Trophoblast cell (in vitro differentiated cells and primary cell): ENCODE data around the gene TEAD1.

Experiments used
- DNase-seq, 2 donors: peaks; one replicate each; pipeline ENCODE4 v3.0.0-alpha.2; 2016
- H2AFZ ChIP-seq: 2 replicates; pipeline ENCODE4 v1.6.1; 2013; ENCODE audit warnings: low read length, moderate library complexity, mild to moderate bottlenecking; ENCODE audit not compliant: insufficient read depth, poor library complexity
- H2AK5ac ChIP-seq: 2 replicates; pipeline ENCODE4 v1.6.1; 2013; ENCODE audit warnings: mild to moderate bottlenecking, low read length
- H2BK120ac ChIP-seq: 2 replicates; pipeline ENCODE4 v1.6.1; 2013; ENCODE audit warnings: low read length, mild to moderate bottlenecking, moderate library complexity; ENCODE audit not compliant: insufficient read depth, poor library complexity
- H2BK12ac ChIP-seq: 2 replicates; pipeline ENCODE4 v1.6.1; 2013; ENCODE audit warnings: mild to moderate bottlenecking, low read length, moderate library complexity
- H2BK5ac ChIP-seq: 2 replicates; pipeline ENCODE4 v1.6.1; 2013; ENCODE audit warnings: low read length, low read depth, moderate library complexity, mild to moderate bottlenecking; ENCODE audit not compliant: poor library complexity
- H3K14ac ChIP-seq: 2 replicates; pipeline ENCODE4 v1.6.1; 2013; ENCODE audit warnings: mild to moderate bottlenecking, low read length
- H3K18ac ChIP-seq: 2 replicates; pipeline ENCODE4 v1.6.1; 2013; ENCODE audit warnings: mild to moderate bottlenecking, low read length
- H3K23ac ChIP-seq: 2 replicates; pipeline ENCODE4 v1.6.1; 2013; ENCODE audit warnings: low read length
- H3K27ac ChIP-seq: 2 replicates; pipeline ENCODE4 v1.5.1; 2013; ENCODE audit warnings: low read depth, mild to moderate bottlenecking, inconsistent platforms, low read length, moderate library complexity
- H3K27me3 ChIP-seq: 2 replicates; pipeline ENCODE4 v1.6.1; 2013; ENCODE audit warnings: inconsistent platforms, mild to moderate bottlenecking, low read length, moderate library complexity; ENCODE audit not compliant: insufficient read depth
- H3K36me3 ChIP-seq, 2 experiments: 1 replicate in 1 of 2; 2 replicates in 1 of 2; pipeline ENCODE4 v1.6.1; 2013; ENCODE audit warnings: low read length in 2 of 2, mild to moderate bottlenecking in 2 of 2, moderate library complexity in 1 of 2; ENCODE audit not compliant: insufficient read depth in 2 of 2, control insufficient read depth in 1 of 2
- H3K4ac ChIP-seq: 2 replicates; pipeline ENCODE4 v1.6.1; 2013; ENCODE audit warnings: low read depth, mild to moderate bottlenecking, low read length, moderate library complexity
- H3K4me1 ChIP-seq, 2 experiments: 1 replicate in 1 of 2; 2 replicates in 1 of 2; pipeline ENCODE4 v1.6.1; 2013; ENCODE audit warnings: low read length in 2 of 2, mild to moderate bottlenecking in 2 of 2, moderate library complexity in 1 of 2; ENCODE audit not compliant: insufficient read depth in 2 of 2, control insufficient read depth in 1 of 2
- H3K4me2 ChIP-seq: 2 replicates; pipeline ENCODE4 v1.6.1; 2013; ENCODE audit warnings: inconsistent platforms, mild to moderate bottlenecking, low read length, moderate library complexity
- H3K4me3 ChIP-seq: 2 replicates; pipeline ENCODE4 v1.5.1; 2013; ENCODE audit warnings: mild to moderate bottlenecking, low read depth, low read length, inconsistent platforms
- H3K79me1 ChIP-seq: one replicate; pipeline ENCODE4 v1.6.1; 2013; ENCODE audit warnings: low read length
- H3K79me2 ChIP-seq: 2 replicates; pipeline ENCODE4 v1.6.1; 2013; ENCODE audit warnings: low read length, mild to moderate bottlenecking; ENCODE audit not compliant: control insufficient read depth, insufficient read depth, poor library complexity
- H3K9ac ChIP-seq: 2 replicates; pipeline ENCODE4 v1.6.1; 2013; ENCODE audit warnings: mild to moderate bottlenecking, low read length
- H3K9me3 ChIP-seq: 2 replicates; pipeline ENCODE4 v1.6.1; 2013; ENCODE audit warnings: low read depth, mild to moderate bottlenecking, control low read depth, inconsistent platforms, low read length; ENCODE audit not compliant: insufficient read depth
- H4K12ac ChIP-seq: 2 replicates; pipeline ENCODE4 v1.6.1; 2013; ENCODE audit warnings: low read depth, mild to moderate bottlenecking, low read length, moderate library complexity
- H4K8ac ChIP-seq: 2 replicates; pipeline ENCODE4 v1.6.1; 2013; ENCODE audit warnings: low read depth, mild to moderate bottlenecking, low read length, moderate library complexity
- H4K91ac ChIP-seq: one replicate; pipeline ENCODE4 v1.6.1; 2013; ENCODE audit warnings: low read depth, mild to moderate bottlenecking, low read length, moderate library complexity
- WGBS: extraction: QIAGEN DNeasy Blood & Tissue Kit; methylation state at CpG from one replicate; pipeline ENCODE4 v1.1.7; 2013; ENCODE audit warnings: missing lambda C conversion rate; ENCODE audit not compliant: insufficient read length, insufficient coverage; ENCODE audit errors: extremely low coverage; 5-methylcytosine and 5-hydroxymethylcytosine counted together

TEAD1 gene

GRCh38 chr11:12785901-12786300, 111.7 kb downstream of the TEAD1 start:
- Histone ChIP-seq H3K9ac (no peak overlapping the region), H3K36me3 (peaks cover 2 to 5% of the 10 kb centered on the region in 2 experiments), H3K4me3 (no peak overlapping the region), H3K27me3 (no peaks in the 10 kb centered on the region), H2BK5ac (no peak overlapping the region), H4K8ac (no peak overlapping the region), H3K4me2 (no peak overlapping the region), H3K9me3 (no peaks in the 10 kb centered on the region), H2AFZ (no peak overlapping the region), H3K79me1 (peaks cover 2% of the 10 kb centered on the region), H3K14ac (no peak overlapping the region), H4K91ac (no peak overlapping the region), H3K4me1 (peaks cover 13 to 27% of the 10 kb centered on the region in 2 experiments), H4K12ac (no peak overlapping the region), H3K18ac (peak overlapping the region; percentile 79), H2BK12ac (no peak overlapping the region), H3K4ac (peak overlapping the region; percentile 84), H2BK120ac (no peak overlapping the region), H3K27ac (no peak overlapping the region), H3K79me2 (peaks cover 10% of the 10 kb centered on the region), H2AK5ac (no peak overlapping the region), H3K23ac (no peak overlapping the region)
- no CpG with 5 or more reads among the region's 5 CpGs for whole genome bisulfite sequencing
- DNase-seq: no peak

DNA sequence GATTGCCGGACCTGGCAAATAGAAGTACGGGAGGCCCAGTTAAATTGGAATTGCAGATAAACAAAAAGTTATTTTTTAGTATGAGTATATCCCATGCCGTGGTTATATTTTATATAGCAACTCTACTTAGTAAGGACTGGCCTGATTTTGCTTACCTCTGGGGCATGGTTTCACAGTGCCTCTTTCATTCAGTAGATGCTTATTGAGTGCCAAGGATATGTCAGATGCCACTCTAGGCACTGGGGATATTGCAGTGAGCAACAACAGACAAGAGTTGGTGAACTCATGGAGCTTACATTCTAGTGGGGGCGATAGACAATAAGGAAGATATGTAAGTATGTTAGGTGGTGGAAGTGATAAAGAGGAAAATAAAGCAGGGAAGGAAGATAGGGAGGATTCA, 112.2 kb downstream of the TEAD1 start:
- no peaks in the 10 kb centered on the region for H3K9me3 ChIP-seq
- no peak overlapping the region for H2BK12ac ChIP-seq
- no peak overlapping the region for H2BK5ac ChIP-seq
- H4K8ac ChIP-seq: no peak overlapping the region
- H2AFZ ChIP-seq: no peak overlapping the region
- H3K79me2 ChIP-seq: peaks cover 10% of the 10 kb centered on the region
- no peak overlapping the region for H3K9ac ChIP-seq
- no peak overlapping the region for H2AK5ac ChIP-seq
- no peak overlapping the region for H3K27ac ChIP-seq
- no peak for DNase-seq
- H3K27me3 ChIP-seq: no peaks in the 10 kb centered on the region
- WGBS: no CpG with 5 or more reads among the region's 4 CpGs
- H3K18ac ChIP-seq: no peak overlapping the region
- no peak overlapping the region for H3K14ac ChIP-seq
- H3K23ac ChIP-seq: no peak overlapping the region
- no peak overlapping the region for H3K4me2 ChIP-seq
- no peak overlapping the region for H4K12ac ChIP-seq
- H3K79me1 ChIP-seq: peaks cover 2% of the 10 kb centered on the region
- H4K91ac ChIP-seq: no peak overlapping the region
- H3K4me1 ChIP-seq: peaks cover 13 to 27% of the 10 kb centered on the region in 2 experiments
- H3K4me3 ChIP-seq: no peak overlapping the region
- H2BK120ac ChIP-seq: no peak overlapping the region
- peaks cover 2 to 5% of the 10 kb centered on the region in 2 experiments for H3K36me3 ChIP-seq
- H3K4ac ChIP-seq: no peak overlapping the region

DNA sequence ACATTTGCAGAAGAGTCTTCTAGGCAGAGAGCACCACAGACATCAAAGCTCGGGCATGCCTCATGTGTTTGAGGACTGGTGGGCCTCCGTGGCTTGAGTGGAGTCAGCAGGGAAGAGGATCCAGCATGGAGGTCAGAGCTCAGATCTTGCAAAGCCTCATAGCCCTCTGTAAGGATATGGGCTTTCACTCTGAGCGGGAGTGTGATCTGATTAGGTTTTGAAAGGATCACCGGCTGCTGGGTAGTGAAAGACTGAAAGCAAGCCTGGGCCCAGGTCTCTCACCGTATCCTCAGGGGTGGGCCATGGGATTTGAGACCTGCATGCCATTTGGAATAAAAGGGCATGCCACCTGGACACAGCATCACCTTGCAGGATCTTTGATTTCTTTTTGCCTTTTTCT, 112.7 kb downstream of the TEAD1 start:
- Histone ChIP-seq H3K14ac (no peak overlapping the region), H3K18ac (no peak overlapping the region), H3K4ac (no peak overlapping the region), H3K27ac (no peak overlapping the region), H3K36me3 (peaks cover 2 to 5% of the 10 kb centered on the region in 2 experiments), H4K12ac (no peak overlapping the region), H2BK12ac (no peak overlapping the region), H2AFZ (no peak overlapping the region), H2AK5ac (no peak overlapping the region), H3K9me3 (no peaks in the 10 kb centered on the region), H4K91ac (no peak overlapping the region), H3K79me2 (peaks cover 10% of the 10 kb centered on the region), H3K4me1 (peaks cover 13 to 27% of the 10 kb centered on the region in 2 experiments), H3K4me3 (no peak overlapping the region), H2BK120ac (no peak overlapping the region), H3K23ac (no peak overlapping the region), H3K9ac (no peak overlapping the region), H2BK5ac (no peak overlapping the region), H3K4me2 (no peak overlapping the region), H3K27me3 (no peaks in the 10 kb centered on the region), H4K8ac (no peak overlapping the region), H3K79me1 (peaks cover 2% of the 10 kb centered on the region)
- DNase-seq: no peak
- no CpG with 5 or more reads among the region's 5 CpGs for WGBS

GRCh38 chr11:12787847-12788246, 113.6 kb downstream of the TEAD1 start:
- DNase-seq: no peak
- H2BK5ac ChIP-seq: no peak overlapping the region
- no peak overlapping the region for H2AK5ac ChIP-seq
- peaks cover 2% of the 10 kb centered on the region for H3K79me1 ChIP-seq
- no CpG with 5 or more reads among the region's 9 CpGs for WGBS
- H3K9me3 ChIP-seq: no peaks in the 10 kb centered on the region
- H3K27me3 ChIP-seq: no peaks in the 10 kb centered on the region
- peaks cover 10% of the 10 kb centered on the region for H3K79me2 ChIP-seq
- no peak overlapping the region for H4K91ac ChIP-seq
- no peak overlapping the region for H2BK120ac ChIP-seq
- no peak overlapping the region for H3K27ac ChIP-seq
- H2AFZ ChIP-seq: no peak overlapping the region
- H2BK12ac ChIP-seq: no peak overlapping the region
- peaks cover 2 to 5% of the 10 kb centered on the region in 2 experiments for H3K36me3 ChIP-seq
- no peak overlapping the region for H3K9ac ChIP-seq
- H3K4me2 ChIP-seq: no peak overlapping the region
- no peak overlapping the region for H3K23ac ChIP-seq
- peak overlapping the region; percentile 40 for H3K4ac ChIP-seq
- no peak overlapping the region for H4K12ac ChIP-seq
- H4K8ac ChIP-seq: peak overlapping the region; percentile 34
- no peak overlapping the region for H3K4me3 ChIP-seq
- H3K14ac ChIP-seq: no peak overlapping the region
- peaks cover 13 to 27% of the 10 kb centered on the region in 2 experiments for H3K4me1 ChIP-seq
- H3K18ac ChIP-seq: no peak overlapping the region
